Measurements from ENCODE around the gene SLC25A13.

- TF ChIP-seq CTCF (IDR thresholded peaks at IDR 0.05; ENCODE audit: insufficient read depth, low read length): no peak
- no peak for TF ChIP-seq REST (IDR thresholded peaks at IDR 0.05; ENCODE audit: insufficient replicate concordance, low read depth)
These were observed 88.8 kb downstream of the SLC25A13 start for GRCh38 chr7:96233084-96233483.

Measured in HL-60 (cell line).